ENCODE measurements around the gene CD14.

DNA sequence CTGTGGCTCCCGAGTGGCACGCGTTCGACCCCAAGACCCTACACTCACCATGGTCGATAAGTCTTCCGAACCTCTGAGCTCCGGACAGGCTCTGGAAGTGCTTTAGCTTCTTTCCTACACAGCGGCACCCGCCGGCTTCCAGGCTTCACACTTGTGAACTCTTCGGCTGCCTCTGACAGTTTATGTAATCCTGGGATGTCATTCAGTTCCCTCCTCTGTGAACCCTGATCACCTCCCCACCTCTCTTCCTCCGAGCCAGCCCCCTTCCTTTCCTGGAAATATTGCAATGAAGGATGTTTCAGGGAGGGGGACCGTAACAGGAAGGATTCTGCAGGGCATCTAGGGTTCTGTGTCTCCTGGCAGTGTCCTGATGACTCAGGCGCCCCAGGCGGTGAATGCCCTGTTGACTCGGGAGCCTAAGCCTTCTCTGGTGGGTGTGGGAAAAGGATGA, at the start of gene CD14:
- no peak for TF ChIP-seq POLR2A (IDR thresholded peaks at IDR 0.05)
- TF ChIP-seq, protein P1, sequence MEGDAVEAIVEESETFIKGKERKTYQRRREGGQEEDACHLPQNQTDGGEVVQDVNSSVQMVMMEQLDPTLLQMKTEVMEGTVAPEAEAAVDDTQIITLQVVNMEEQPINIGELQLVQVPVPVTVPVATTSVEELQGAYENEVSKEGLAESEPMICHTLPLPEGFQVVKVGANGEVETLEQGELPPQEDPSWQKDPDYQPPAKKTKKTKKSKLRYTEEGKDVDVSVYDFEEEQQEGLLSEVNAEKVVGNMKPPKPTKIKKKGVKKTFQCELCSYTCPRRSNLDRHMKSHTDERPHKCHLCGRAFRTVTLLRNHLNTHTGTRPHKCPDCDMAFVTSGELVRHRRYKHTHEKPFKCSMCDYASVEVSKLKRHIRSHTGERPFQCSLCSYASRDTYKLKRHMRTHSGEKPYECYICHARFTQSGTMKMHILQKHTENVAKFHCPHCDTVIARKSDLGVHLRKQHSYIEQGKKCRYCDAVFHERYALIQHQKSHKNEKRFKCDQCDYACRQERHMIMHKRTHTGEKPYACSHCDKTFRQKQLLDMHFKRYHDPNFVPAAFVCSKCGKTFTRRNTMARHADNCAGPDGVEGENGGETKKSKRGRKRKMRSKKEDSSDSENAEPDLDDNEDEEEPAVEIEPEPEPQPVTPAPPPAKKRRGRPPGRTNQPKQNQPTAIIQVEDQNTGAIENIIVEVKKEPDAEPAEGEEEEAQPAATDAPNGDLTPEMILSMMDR (IDR thresholded peaks at IDR 0.05 in 4 of 5, conservative IDR thresholded peaks at IDR 0.05 in 1 of 5): no peak
